Panc1 (cell line): ENCODE results near the gene IGFALS.

Source experiments
- SIN3A ChIP-seq: IDR thresholded peaks from 2 replicates; pipeline ENCODE4 v1.6.1; 2012; ENCODE audit warnings: low read depth, mild to moderate bottlenecking, low read length, moderate library complexity, borderline replicate concordance; ENCODE audit not compliant: insufficient read depth
- TF ChIP-seq, protein P1 (sequence below): fragments of 450-650 bp; IDR thresholded peaks from 2 replicates; pipeline ENCODE4 v1.5.1; 2017; ENCODE audit warnings: mild to moderate bottlenecking
- TF ChIP-seq, protein P2 (sequence below), 2 experiments: IDR thresholded peaks; 2 replicates each; pipeline ENCODE4 v1.6.1; 2011 to 2012; ENCODE audit warnings: low read depth in 2 of 2, control low read depth in 1 of 2, low read length in 1 of 2, mild to moderate bottlenecking in 1 of 2, moderate library complexity in 1 of 2; ENCODE audit not compliant: insufficient read depth in 1 of 2

DNA sequence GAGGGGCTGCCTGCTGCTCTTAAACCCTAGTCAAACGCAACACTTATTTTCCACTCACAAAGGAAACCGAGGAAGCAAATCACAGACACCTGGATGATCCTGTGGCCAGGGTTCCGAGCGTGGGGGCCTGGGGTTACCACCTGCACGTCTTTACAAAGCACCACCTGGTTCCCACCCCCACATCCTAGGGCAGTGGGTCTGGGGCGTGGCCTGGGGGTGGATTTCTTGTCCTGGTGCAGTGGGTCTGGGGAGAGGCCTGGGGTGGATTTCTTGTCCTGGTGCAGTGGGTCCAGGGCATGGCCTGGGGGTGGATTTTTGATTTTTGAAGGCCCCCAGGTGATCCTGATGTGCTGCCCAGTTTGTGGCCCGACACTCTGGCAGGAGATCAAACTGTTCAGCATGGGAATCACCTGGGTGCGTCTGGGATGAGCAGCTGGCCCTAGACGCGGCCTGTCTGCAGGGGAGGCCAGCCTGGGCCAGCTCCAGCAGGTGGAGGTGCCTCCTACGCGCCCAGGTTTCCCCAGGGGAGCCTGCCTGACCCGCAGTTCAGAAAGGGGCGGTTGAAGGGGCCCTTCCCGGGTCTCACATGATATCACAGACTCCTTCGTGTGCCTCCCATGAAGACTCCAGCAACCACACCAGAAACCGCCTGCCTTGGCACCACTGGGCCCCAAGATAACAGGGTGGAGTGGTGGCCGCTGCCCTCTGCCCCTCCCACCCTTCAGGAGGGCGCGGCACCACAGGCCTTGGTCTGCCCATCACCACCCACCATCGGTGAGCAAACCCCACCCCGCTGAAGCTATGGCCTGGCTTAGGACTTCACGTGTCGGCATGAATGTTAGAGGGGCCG, 26.8 kb upstream of the IGFALS start:
- no peak for TF ChIP-seq SIN3A
- TF ChIP-seq, protein P1, sequence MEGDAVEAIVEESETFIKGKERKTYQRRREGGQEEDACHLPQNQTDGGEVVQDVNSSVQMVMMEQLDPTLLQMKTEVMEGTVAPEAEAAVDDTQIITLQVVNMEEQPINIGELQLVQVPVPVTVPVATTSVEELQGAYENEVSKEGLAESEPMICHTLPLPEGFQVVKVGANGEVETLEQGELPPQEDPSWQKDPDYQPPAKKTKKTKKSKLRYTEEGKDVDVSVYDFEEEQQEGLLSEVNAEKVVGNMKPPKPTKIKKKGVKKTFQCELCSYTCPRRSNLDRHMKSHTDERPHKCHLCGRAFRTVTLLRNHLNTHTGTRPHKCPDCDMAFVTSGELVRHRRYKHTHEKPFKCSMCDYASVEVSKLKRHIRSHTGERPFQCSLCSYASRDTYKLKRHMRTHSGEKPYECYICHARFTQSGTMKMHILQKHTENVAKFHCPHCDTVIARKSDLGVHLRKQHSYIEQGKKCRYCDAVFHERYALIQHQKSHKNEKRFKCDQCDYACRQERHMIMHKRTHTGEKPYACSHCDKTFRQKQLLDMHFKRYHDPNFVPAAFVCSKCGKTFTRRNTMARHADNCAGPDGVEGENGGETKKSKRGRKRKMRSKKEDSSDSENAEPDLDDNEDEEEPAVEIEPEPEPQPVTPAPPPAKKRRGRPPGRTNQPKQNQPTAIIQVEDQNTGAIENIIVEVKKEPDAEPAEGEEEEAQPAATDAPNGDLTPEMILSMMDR, result no peak
- TF ChIP-seq, protein P2, sequence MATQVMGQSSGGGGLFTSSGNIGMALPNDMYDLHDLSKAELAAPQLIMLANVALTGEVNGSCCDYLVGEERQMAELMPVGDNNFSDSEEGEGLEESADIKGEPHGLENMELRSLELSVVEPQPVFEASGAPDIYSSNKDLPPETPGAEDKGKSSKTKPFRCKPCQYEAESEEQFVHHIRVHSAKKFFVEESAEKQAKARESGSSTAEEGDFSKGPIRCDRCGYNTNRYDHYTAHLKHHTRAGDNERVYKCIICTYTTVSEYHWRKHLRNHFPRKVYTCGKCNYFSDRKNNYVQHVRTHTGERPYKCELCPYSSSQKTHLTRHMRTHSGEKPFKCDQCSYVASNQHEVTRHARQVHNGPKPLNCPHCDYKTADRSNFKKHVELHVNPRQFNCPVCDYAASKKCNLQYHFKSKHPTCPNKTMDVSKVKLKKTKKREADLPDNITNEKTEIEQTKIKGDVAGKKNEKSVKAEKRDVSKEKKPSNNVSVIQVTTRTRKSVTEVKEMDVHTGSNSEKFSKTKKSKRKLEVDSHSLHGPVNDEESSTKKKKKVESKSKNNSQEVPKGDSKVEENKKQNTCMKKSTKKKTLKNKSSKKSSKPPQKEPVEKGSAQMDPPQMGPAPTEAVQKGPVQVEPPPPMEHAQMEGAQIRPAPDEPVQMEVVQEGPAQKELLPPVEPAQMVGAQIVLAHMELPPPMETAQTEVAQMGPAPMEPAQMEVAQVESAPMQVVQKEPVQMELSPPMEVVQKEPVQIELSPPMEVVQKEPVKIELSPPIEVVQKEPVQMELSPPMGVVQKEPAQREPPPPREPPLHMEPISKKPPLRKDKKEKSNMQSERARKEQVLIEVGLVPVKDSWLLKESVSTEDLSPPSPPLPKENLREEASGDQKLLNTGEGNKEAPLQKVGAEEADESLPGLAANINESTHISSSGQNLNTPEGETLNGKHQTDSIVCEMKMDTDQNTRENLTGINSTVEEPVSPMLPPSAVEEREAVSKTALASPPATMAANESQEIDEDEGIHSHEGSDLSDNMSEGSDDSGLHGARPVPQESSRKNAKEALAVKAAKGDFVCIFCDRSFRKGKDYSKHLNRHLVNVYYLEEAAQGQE (IDR thresholded peaks at IDR 0.05; ENCODE audit: insufficient read depth in 1 of 2, low read depth in 2 of 2, low read length in 1 of 2), result no peak
